ENCODE data around the gene FGF11. TPM values are rescaled to one million over a fixed set of nuclear protein-coding genes. Genes with fewer than 3 reads are reported as not detected.

The FGF11 gene
- polyA plus RNA-seq, 3 donors, result 2.2 TPM; not detected in 2

- Mint-ChIP-seq H3K4me3 (no peak overlapping the region), H3K36me3 (no peaks in the 10 kb centered on the region), H3K27me3 (ENCODE audit: low read depth in 3 of 3) (peaks cover 0 to 3% (median 0%) of the 10 kb centered on the region in 3 donors), H3K27ac (no peak overlapping the region), H3K4me1 (peaks cover under 1% of the 10 kb centered on the region), H3K9me3 (no peaks in the 10 kb centered on the region)
- no peak overlapping the region for H3K27ac ChIP-seq (ENCODE audit: low read depth in 1 of 2, low read length in 2 of 2)
- H3K4me1 ChIP-seq (ENCODE audit: control insufficient read depth in 1 of 2, insufficient read depth in 2 of 2, low read length in 2 of 2), result peaks cover 0 to 3% of the 10 kb centered on the region in 2 donors
- H2AFZ ChIP-seq (ENCODE audit: insufficient read depth, low read depth, low read length, poor library complexity, severe bottlenecking), result no peak overlapping the region
- no peak overlapping the region for H3K4me3 ChIP-seq (replicated peaks in 1 of 3; ENCODE audit: low read depth in 2 of 3, low read length in 3 of 3)
- H3K4me2 ChIP-seq (replicated peaks; ENCODE audit: extremely low read depth, low read length, poor library complexity, severe bottlenecking), result no peak overlapping the region
- WGBS (ENCODE audit: insufficient coverage), result 96% methylated on average over 10 of the region's 10 CpGs
- no peaks in the 10 kb centered on the region for H4K20me1 ChIP-seq (ENCODE audit: insufficient read depth, low read length)
- intact Hi-C loops (cut with micrococcal nuclease), result loop anchor here in 1 of 2 donors (5.0 to 10.0 kb wide), 3 partner anchors 42 to 255 kb away; partner anchors contain the start of genes SENP3, TP53 and WRAP53
- no peaks in the 10 kb centered on the region for H3K79me2 ChIP-seq (ENCODE audit: insufficient read depth, low read length)
- no peaks in the 10 kb centered on the region for H3K27me3 ChIP-seq (ENCODE audit: control insufficient read depth in 2 of 2, insufficient read depth in 2 of 2, low read length in 2 of 2)
- no peak for DNase-seq
- TF ChIP-seq CTCF (IDR thresholded peaks at IDR 0.05), result no peak
- H3K36me3 ChIP-seq (replicated peaks in 1 of 2; ENCODE audit: control insufficient read depth in 1 of 2, insufficient read depth in 2 of 2, low read length in 2 of 2), result no peaks in the 10 kb centered on the region
- H3K9ac ChIP-seq (ENCODE audit: insufficient read depth, low read length, poor library complexity, severe bottlenecking), result no peak overlapping the region
- H3K9me3 ChIP-seq (replicated peaks in 1 of 2; ENCODE audit: control insufficient read depth in 1 of 2, insufficient read depth in 1 of 2, low read length in 2 of 2), result no peaks in the 10 kb centered on the region
Observed at GRCh38 chr17:7429722-7430121, 9.6 kb upstream of the FGF11 start.

- 100% methylated on average over 1 of the region's 1 CpG for WGBS (ENCODE audit: insufficient coverage)
- Histone ChIP-seq H3K9me3 (replicated peaks in 1 of 2; ENCODE audit: control insufficient read depth in 1 of 2, insufficient read depth in 1 of 2, low read length in 2 of 2) (no peaks in the 10 kb centered on the region), H3K4me2 (replicated peaks; ENCODE audit: extremely low read depth, low read length, poor library complexity, severe bottlenecking) (no peak overlapping the region), H3K4me3 (replicated peaks in 1 of 3; ENCODE audit: low read depth in 2 of 3, low read length in 3 of 3) (no peak overlapping the region), H3K9ac (ENCODE audit: insufficient read depth, low read length, poor library complexity, severe bottlenecking) (no peak overlapping the region), H3K27me3 (ENCODE audit: control insufficient read depth in 2 of 2, insufficient read depth in 2 of 2, low read length in 2 of 2) (no peaks in the 10 kb centered on the region), H2AFZ (ENCODE audit: insufficient read depth, low read depth, low read length, poor library complexity, severe bottlenecking) (no peak overlapping the region), H3K27ac (ENCODE audit: low read depth in 1 of 2, low read length in 2 of 2) (no peak overlapping the region), H3K4me1 (ENCODE audit: control insufficient read depth in 1 of 2, insufficient read depth in 2 of 2, low read length in 2 of 2) (peaks cover 10 to 12% of the 10 kb centered on the region in 2 donors), H4K20me1 (ENCODE audit: insufficient read depth, low read length) (peaks cover under 1% of the 10 kb centered on the region), H3K36me3 (replicated peaks in 1 of 2; ENCODE audit: control insufficient read depth in 1 of 2, insufficient read depth in 2 of 2, low read length in 2 of 2) (no peaks in the 10 kb centered on the region), H3K79me2 (ENCODE audit: insufficient read depth, low read length) (peaks cover 4% of the 10 kb centered on the region)
- H3K9me3 Mint-ChIP-seq, result no peaks in the 10 kb centered on the region
- no peak overlapping the region for H3K27ac Mint-ChIP-seq
- H3K27me3 Mint-ChIP-seq (ENCODE audit: low read depth in 3 of 3), result no peaks in the 10 kb centered on the region
- H3K36me3 Mint-ChIP-seq, result no peaks in the 10 kb centered on the region
- no peak overlapping the region for H3K4me3 Mint-ChIP-seq
- TF ChIP-seq CTCF (IDR thresholded peaks at IDR 0.05), result no peak
- DNase-seq, result no peak
- H3K4me1 Mint-ChIP-seq, result peaks cover 11% of the 10 kb centered on the region
- intact Hi-C loops (cut with micrococcal nuclease), result loop anchor here in 1 of 2 donors (5.0 to 10.0 kb wide), 3 partner anchors 44 to 254 kb away; partner anchors contain the start of genes SENP3, TP53 and WRAP53
Observed at GRCh38 chr17:7431231-7431630, 8.1 kb upstream of the FGF11 start.

Measured in CD14-positive monocyte (primary cell).